SKM-1 (cell line): Measurements from ENCODE around the gene TMEM272.

Experiments used
- DNase-seq: peaks from one replicate; lab custom pipeline; 2025; ENCODE audit not compliant: unreplicated experiment; lab: John Stamatoyannopoulos, UW

Gene TMEM272

DNA sequence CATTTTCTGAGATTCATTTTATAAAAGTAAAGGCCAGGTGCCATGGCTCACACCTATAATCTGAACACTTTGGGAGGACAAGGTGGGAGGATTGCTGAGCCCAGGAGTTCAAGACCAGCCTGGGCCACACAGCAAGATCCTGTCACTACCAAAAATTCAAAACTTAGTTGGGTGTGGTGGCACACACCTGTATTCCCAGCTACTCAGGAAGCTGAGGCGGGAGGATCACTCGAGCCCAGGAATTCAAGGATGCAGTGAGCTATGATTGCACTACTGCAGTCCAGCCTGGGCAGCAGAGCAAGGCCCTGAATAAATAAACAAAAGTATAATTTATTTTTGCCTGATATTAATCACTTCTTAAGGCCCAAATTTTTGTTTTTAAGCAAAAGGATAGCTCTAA is 81.5 kb downstream of the TMEM272 start:
- DNase-seq = no peak
